ENCODE measurements around the gene ATP7B. TPM values are rescaled to one million over a fixed set of nuclear protein-coding genes. Genes with fewer than 3 reads are reported as not detected.

The ATP7B gene
- total and polyA plus RNA-seq, 2 donors (not counting 3 experiments of a cell fraction or from before 2014, with no cell fraction given) = 4.2 to 8.0 TPM

- Histone ChIP-seq H3K4me2 (ENCODE audit: insufficient read depth, low read length) (no peak overlapping the region), H3K27me3 (ENCODE audit: control insufficient read depth in 2 of 2, insufficient read depth in 2 of 2, low read length in 2 of 2) (peaks cover 2 to 6% of the 10 kb centered on the region in 2 experiments), H3K79me2 (ENCODE audit: control insufficient read depth, insufficient read depth, low read length) (no peaks in the 10 kb centered on the region), H3K36me3 (ENCODE audit: control insufficient read depth in 2 of 2, extremely low read depth in 1 of 2, insufficient read depth in 2 of 2, low read length in 2 of 2) (no peaks in the 10 kb centered on the region), H3K9me3 (replicated peaks; ENCODE audit: control insufficient read depth, insufficient read depth, low read length) (no peaks in the 10 kb centered on the region), H3K9me1 (replicated peaks; ENCODE audit: control insufficient read depth, extremely low read depth, insufficient read depth, low read length) (no peaks in the 10 kb centered on the region), H3K9ac (replicated peaks; ENCODE audit: extremely low read depth, insufficient read depth, low read length) (no peak overlapping the region), H3K4me1 (ENCODE audit: control insufficient read depth, extremely low read depth, insufficient read depth, low read length) (no peaks in the 10 kb centered on the region), H3K4me3 (replicated peaks in 1 of 3; ENCODE audit: insufficient read depth in 1 of 3, low read depth in 1 of 3, low read length in 3 of 3) (no peak overlapping the region), H4K20me1 (replicated peaks; ENCODE audit: control insufficient read depth, extremely low read depth, insufficient read depth, low read length) (no peaks in the 10 kb centered on the region), H3K27ac (ENCODE audit: insufficient read depth, low read depth, low read length) (no peak overlapping the region), H2AFZ (ENCODE audit: low read depth, low read length) (no peak overlapping the region)
- TF ChIP-seq MYC (IDR thresholded peaks at IDR 0.05; ENCODE audit: low read depth, low read length) (no peak), JUN (IDR thresholded peaks at IDR 0.05; ENCODE audit: borderline replicate concordance, insufficient read depth, insufficient read length, low read depth) (no peak), CTCF (IDR thresholded peaks at IDR 0.05; ENCODE audit: extremely low read depth in 1 of 2, insufficient read depth in 1 of 2, low read depth in 1 of 2, low read length in 2 of 2) (no peak), POLR2A (IDR thresholded peaks at IDR 0.05; ENCODE audit: low read depth, low read length) (no peak), MAX (IDR thresholded peaks at IDR 0.05; ENCODE audit: insufficient read depth, insufficient read length) (no peak), FOS (IDR thresholded peaks at IDR 0.05; ENCODE audit: borderline replicate concordance, insufficient read depth, low read length) (no peak), GATA2 (IDR thresholded peaks at IDR 0.05; ENCODE audit: insufficient read depth, insufficient read length, low read depth, low read length) (no peak), POLR2AphosphoS5 (IDR thresholded peaks at IDR 0.05; ENCODE audit: insufficient read depth, low read depth, low read length) (no peak), EZH2 (IDR thresholded peaks at IDR 0.05; ENCODE audit: borderline replicate concordance, low read depth, low read length, severe bottlenecking) (no peak)
- CTCF ChIA-PET = interaction anchor here (1.2 to 6.7 kb wide), 6 partner anchors 11 to 447 kb away, joined by 3 to 45 read pairs (median 6); partner anchors contain the start of gene NEK5
- intact Hi-C loops (cut with micrococcal nuclease) (loop anchor here (5.0 kb wide), 1 partner anchor 234 kb away; no protein-coding TSS in a partner anchor), dilution Hi-C loops (cut with MboI; ENCODE audit: extremely low pct_ligation_motif_present, low sequenced_read_pairs) (no loop called here)
- FAIRE-seq = no peak
- DNase-seq (ENCODE audit: low read depth, low spot score) = no peak
- BruUV-seq (replicated peaks) = no TSS peak
- POLR2A ChIA-PET = no interaction called here
Observed at GRCh38 chr13:52003541-52003940, 7.7 kb downstream of the ATP7B start.
